Measurements from ENCODE around the gene GPATCH4. TPM values are rescaled to one million over a fixed set of nuclear protein-coding genes. Genes with fewer than 3 reads are reported as not detected.
A peak's percentile ranks its signal among the peaks of the same experiment; 100 is the strongest.

Gene GPATCH4
- total RNA-seq, 1 experiment from 2014 or later, result 53.5 TPM

GRCh38 chr1:156586892-156587477, 14.3 kb downstream of the GPATCH4 start:
- ChIA-PET POLR2A (no interaction called here), CTCF (interaction anchor here (0.9 to 1.2 kb wide), 2 partner anchors 129 to 141 kb away, joined by 3 to 4 read pairs; no protein-coding TSS in a partner anchor)
- intact Hi-C loops (cut with micrococcal nuclease; ENCODE audit: unreplicated experiment), result no loop called here
- Histone ChIP-seq H3K9me3 (no peaks in the 10 kb centered on the region), H3K4me3 (ENCODE audit: low read depth, low read length) (no peak overlapping the region), H3K27me3 (replicated peaks; ENCODE audit: control insufficient read depth, insufficient read depth, low read length) (no peaks in the 10 kb centered on the region), H3K4me1 (peaks cover 8% of the 10 kb centered on the region; the same call in 1 of the 2 replicates), H3K36me3 (ENCODE audit: control insufficient read depth, insufficient read depth, low read length) (no peaks in the 10 kb centered on the region)
- BruUV-seq (replicated peaks), result no TSS peak
- peak in 1 of 2 experiments; percentile 32 for DNase-seq
- no peak overlapping the region for H3K27ac Mint-ChIP-seq (ENCODE audit: unreplicated experiment)
- no peaks in the 10 kb centered on the region for H3K36me3 Mint-ChIP-seq (ENCODE audit: insufficient read depth, unreplicated experiment)
- H3K9me3 Mint-ChIP-seq (ENCODE audit: unreplicated experiment), result no peaks in the 10 kb centered on the region
- TF ChIP-seq CTCF (IDR thresholded peaks at IDR 0.05; ENCODE audit: insufficient read depth in 1 of 2, low read depth in 1 of 2, low read length in 1 of 2, severe bottlenecking in 1 of 2, unreplicated experiment in 1 of 2), result no peak
- no peak overlapping the region for H3K4me3 Mint-ChIP-seq (ENCODE audit: unreplicated experiment)
- peaks cover 7% of the 10 kb centered on the region for H3K4me1 Mint-ChIP-seq (ENCODE audit: low read depth, unreplicated experiment)
- H3K27me3 Mint-ChIP-seq (ENCODE audit: insufficient read depth, unreplicated experiment), result no peaks in the 10 kb centered on the region

- no peak for DNase-seq
- Histone ChIP-seq H3K36me3 (ENCODE audit: control insufficient read depth, insufficient read depth, low read length) (no peaks in the 10 kb centered on the region), H3K4me3 (ENCODE audit: low read depth, low read length) (no peak overlapping the region), H3K9me3 (no peaks in the 10 kb centered on the region), H3K27me3 (replicated peaks; ENCODE audit: control insufficient read depth, insufficient read depth, low read length) (no peaks in the 10 kb centered on the region), H3K4me1 (peaks cover 8% of the 10 kb centered on the region; the same call in 1 of the 2 replicates)
- H3K9me3 Mint-ChIP-seq (ENCODE audit: unreplicated experiment), result no peaks in the 10 kb centered on the region
- CTCF ChIA-PET, result interaction anchor here (0.5 to 1.2 kb wide), 3 partner anchors 10 to 141 kb away, joined by 3 to 4 read pairs (median 3); no protein-coding TSS in a partner anchor
- H3K27ac Mint-ChIP-seq (ENCODE audit: unreplicated experiment), result no peak overlapping the region
- peaks cover 7% of the 10 kb centered on the region for H3K4me1 Mint-ChIP-seq (ENCODE audit: low read depth, unreplicated experiment)
- no peak overlapping the region for H3K4me3 Mint-ChIP-seq (ENCODE audit: unreplicated experiment)
- H3K36me3 Mint-ChIP-seq (ENCODE audit: insufficient read depth, unreplicated experiment), result no peaks in the 10 kb centered on the region
- TF ChIP-seq CTCF (IDR thresholded peaks at IDR 0.05; ENCODE audit: insufficient read depth in 1 of 2, low read depth in 1 of 2, low read length in 1 of 2, severe bottlenecking in 1 of 2, unreplicated experiment in 1 of 2), result no peak
- POLR2A ChIA-PET, result no interaction called here
- no TSS peak for BruUV-seq (replicated peaks)
- intact Hi-C loops (cut with micrococcal nuclease; ENCODE audit: unreplicated experiment), result no loop called here
- no peaks in the 10 kb centered on the region for H3K27me3 Mint-ChIP-seq (ENCODE audit: insufficient read depth, unreplicated experiment)
Observed at GRCh38 chr1:156586323-156586722, 15.0 kb downstream of the GPATCH4 start.

GRCh38 chr1:156584813-156585212, 16.5 kb downstream of the GPATCH4 start:
- H3K36me3 ChIP-seq (ENCODE audit: control insufficient read depth, insufficient read depth, low read length), result no peaks in the 10 kb centered on the region
- H3K36me3 Mint-ChIP-seq (ENCODE audit: insufficient read depth, unreplicated experiment), result no peaks in the 10 kb centered on the region
- no peaks in the 10 kb centered on the region for H3K9me3 Mint-ChIP-seq (ENCODE audit: unreplicated experiment)
- peak; percentile 55 to 75 for TF ChIP-seq CTCF (IDR thresholded peaks at IDR 0.05; ENCODE audit: insufficient read depth in 1 of 2, low read depth in 1 of 2, low read length in 1 of 2, severe bottlenecking in 1 of 2, unreplicated experiment in 1 of 2)
- H3K4me3 Mint-ChIP-seq (ENCODE audit: unreplicated experiment), result no peak overlapping the region
- no peaks in the 10 kb centered on the region for H3K27me3 ChIP-seq (replicated peaks; ENCODE audit: control insufficient read depth, insufficient read depth, low read length)
- H3K4me1 Mint-ChIP-seq (ENCODE audit: low read depth, unreplicated experiment), result no peaks in the 10 kb centered on the region
- CTCF ChIA-PET, result interaction anchor here (0.6 to 1.1 kb wide), 4 partner anchors 23 to 122 kb away, joined by 3 to 5 read pairs (median 4); no protein-coding TSS in a partner anchor
- POLR2A ChIA-PET, result no interaction called here
- H3K27me3 Mint-ChIP-seq (ENCODE audit: insufficient read depth, unreplicated experiment), result no peaks in the 10 kb centered on the region
- H3K4me1 ChIP-seq, result no peaks in the 10 kb centered on the region
- no peaks in the 10 kb centered on the region for H3K9me3 ChIP-seq
- BruUV-seq (replicated peaks), result no TSS peak
- no peak overlapping the region for H3K27ac Mint-ChIP-seq (ENCODE audit: unreplicated experiment)
- no peak overlapping the region for H3K4me3 ChIP-seq (ENCODE audit: low read depth, low read length)
- intact Hi-C loops (cut with micrococcal nuclease; ENCODE audit: unreplicated experiment), result loop anchor here (1.0 to 5.0 kb wide), 2 partner anchors 23 to 128 kb away; no protein-coding TSS in a partner anchor
- DNase-seq, result peak; percentile 56 to 63

Data from Caco-2 (cell line).